Measurements from ENCODE around the gene ATP9B.
A peak's percentile ranks its signal among the peaks of the same experiment; 100 is the strongest.

ATP9B gene

GRCh38 chr18:79355433-79356335 lies 286.5 kb downstream of the ATP9B start:
- FAIRE-seq (no peak), DNase-seq (ENCODE audit: insufficient read length, low spot score) (no peak)
- TF ChIP-seq CTCF (IDR thresholded peaks at IDR 0.05; ENCODE audit: insufficient read depth, missing control alignments): no peak

- FAIRE-seq: peak; percentile 38
- DNase-seq (ENCODE audit: insufficient read length, low spot score): no peak
- TF ChIP-seq CTCF (IDR thresholded peaks at IDR 0.05; ENCODE audit: insufficient read depth, missing control alignments): no peak
Measured at GRCh38 chr18:79356435-79356834, 287.2 kb downstream of the ATP9B start.

- FAIRE-seq: no peak
- no peak for TF ChIP-seq CTCF (IDR thresholded peaks at IDR 0.05; ENCODE audit: insufficient read depth, missing control alignments)
- DNase-seq (ENCODE audit: insufficient read length, low spot score): no peak
Measured at GRCh38 chr18:79360933-79361332, 291.7 kb downstream of the ATP9B start.

GRCh38 chr18:79361766-79362522 lies 292.8 kb downstream of the ATP9B start:
- DNase-seq (ENCODE audit: insufficient read length, low spot score): no peak
- TF ChIP-seq CTCF (IDR thresholded peaks at IDR 0.05; ENCODE audit: insufficient read depth, missing control alignments): no peak

GRCh38 chr18:79365701-79366100 lies 296.5 kb downstream of the ATP9B start:
- TF ChIP-seq CTCF (IDR thresholded peaks at IDR 0.05; ENCODE audit: insufficient read depth, missing control alignments): no peak
- no peak for FAIRE-seq
- no peak for DNase-seq (ENCODE audit: insufficient read length, low spot score)

More at GRCh38 chr18:79361766-79362522, 292.8 kb downstream of the ATP9B start:
- peak; percentile 55 for FAIRE-seq

GRCh38 chr18:79366177-79367094 lies 297.2 kb downstream of the ATP9B start:
- no peak for DNase-seq (ENCODE audit: insufficient read length, low spot score)
- TF ChIP-seq CTCF (IDR thresholded peaks at IDR 0.05; ENCODE audit: insufficient read depth, missing control alignments): no peak

More at GRCh38 chr18:79366177-79367094, 297.2 kb downstream of the ATP9B start:
- no peak for FAIRE-seq

Measured in D721Med (cell line).